Tibial nerve (tissue), 4 donors: ENCODE data around the gene WNT11.

Experiments used
- EP300 ChIP-seq, 2 donors: sonication (generic); formaldehyde crosslinking; IDR thresholded peaks; one replicate each; pipeline ENCODE4 v1.6.1; 2017; ENCODE audit warnings: antibody characterized with exemption in 2 of 2, mild to moderate bottlenecking in 1 of 2
- TF ChIP-seq, protein P1 (sequence below), 5 experiments: fragments of 200-600 bp in 3 of 5; fragments of 450-650 bp in 2 of 5; sonication (generic) in 3 of 5; IDR thresholded peaks; one replicate each; pipeline ENCODE4 v1.5.1; 2016 to 2019; ENCODE audit warnings: antibody characterized with exemption in 5 of 5, mild to moderate bottlenecking in 3 of 5, moderate library complexity in 2 of 5

DNA sequence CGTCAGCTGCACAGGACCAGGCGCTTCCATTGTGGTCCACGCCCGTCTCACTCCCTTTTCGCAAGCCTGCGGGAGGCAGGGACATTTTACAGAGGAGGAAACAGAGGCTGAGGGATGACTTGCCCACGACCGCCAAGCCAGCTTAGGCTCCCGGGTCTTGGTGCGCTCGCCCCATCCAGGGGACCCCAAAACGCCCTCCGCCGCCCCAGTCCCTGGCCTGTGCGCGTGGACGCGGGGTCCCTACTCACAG is 300 bp downstream of the WNT11 start:
- TF ChIP-seq, protein P1, sequence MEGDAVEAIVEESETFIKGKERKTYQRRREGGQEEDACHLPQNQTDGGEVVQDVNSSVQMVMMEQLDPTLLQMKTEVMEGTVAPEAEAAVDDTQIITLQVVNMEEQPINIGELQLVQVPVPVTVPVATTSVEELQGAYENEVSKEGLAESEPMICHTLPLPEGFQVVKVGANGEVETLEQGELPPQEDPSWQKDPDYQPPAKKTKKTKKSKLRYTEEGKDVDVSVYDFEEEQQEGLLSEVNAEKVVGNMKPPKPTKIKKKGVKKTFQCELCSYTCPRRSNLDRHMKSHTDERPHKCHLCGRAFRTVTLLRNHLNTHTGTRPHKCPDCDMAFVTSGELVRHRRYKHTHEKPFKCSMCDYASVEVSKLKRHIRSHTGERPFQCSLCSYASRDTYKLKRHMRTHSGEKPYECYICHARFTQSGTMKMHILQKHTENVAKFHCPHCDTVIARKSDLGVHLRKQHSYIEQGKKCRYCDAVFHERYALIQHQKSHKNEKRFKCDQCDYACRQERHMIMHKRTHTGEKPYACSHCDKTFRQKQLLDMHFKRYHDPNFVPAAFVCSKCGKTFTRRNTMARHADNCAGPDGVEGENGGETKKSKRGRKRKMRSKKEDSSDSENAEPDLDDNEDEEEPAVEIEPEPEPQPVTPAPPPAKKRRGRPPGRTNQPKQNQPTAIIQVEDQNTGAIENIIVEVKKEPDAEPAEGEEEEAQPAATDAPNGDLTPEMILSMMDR (IDR thresholded peaks at IDR 0.05), result no peak
- no peak for TF ChIP-seq EP300 (IDR thresholded peaks at IDR 0.05)
